HepG2 (cell line): Measurements from ENCODE around the gene FASTK. TPM values are rescaled to one million over a fixed set of nuclear protein-coding genes. Genes with fewer than 3 reads are reported as not detected.

Experiments
- ARID3A ChIP-seq: IDR thresholded peaks from 2 replicates; pipeline ENCODE4 v1.6.1; 2012; ENCODE audit warnings: low read depth, low read length, improper control_type of control experiment
- E2F1 ChIP-seq: sonication (generic); formaldehyde crosslinking; IDR thresholded peaks from 2 replicates; pipeline ENCODE4 v1.5.0; 2020; ENCODE audit warnings: missing genetic modification reagents
- EHMT2 ChIP-seq: fragments of 200-600 bp; sonication (generic); IDR thresholded peaks from 2 replicates; pipeline ENCODE4 v1.7.0; 2017; ENCODE audit warnings: antibody characterized with exemption, low read depth, low read length, borderline replicate concordance
- GATA4 ChIP-seq: sonication (generic); IDR thresholded peaks from 2 replicates; pipeline ENCODE4 v1.6.1; 2016; ENCODE audit warnings: antibody characterized with exemption, low read depth, borderline replicate concordance
- HINFP ChIP-seq: sonication (generic); formaldehyde crosslinking; IDR thresholded peaks from 2 replicates; pipeline ENCODE4 v1.4.0; 2020; ENCODE audit warnings: low read depth, mild to moderate bottlenecking, missing genetic modification reagents
- HOXA9 ChIP-seq: sonication (generic); formaldehyde crosslinking; IDR thresholded peaks from 2 replicates; pipeline ENCODE4 v1.8.1; 2022; ENCODE audit warnings: missing genetic modification reagents, mild to moderate bottlenecking, moderate library complexity, borderline replicate concordance
- HOXD1 ChIP-seq: sonication (generic); formaldehyde crosslinking; IDR thresholded peaks from 2 replicates; pipeline ENCODE4 v1.5.0; 2020; ENCODE audit warnings: missing genetic modification reagents
- IKZF1 ChIP-seq: fragments of 450-650 bp; IDR thresholded peaks from 2 replicates; pipeline ENCODE4 v1.7.1; 2016
- JUND ChIP-seq: sonication (generic); formaldehyde crosslinking; IDR thresholded peaks from 2 replicates; pipeline ENCODE4 v1.8.0; 2022; ENCODE audit warnings: mild to moderate bottlenecking, missing genetic modification reagents
- KAT7 ChIP-seq: IDR thresholded peaks from 2 replicates; pipeline ENCODE4 v1.6.1; 2018; ENCODE audit warnings: borderline replicate concordance, missing compliant biosample characterization
- KLF16 ChIP-seq, 2 experiments: sonication (generic) in 1 of 2; formaldehyde crosslinking in 1 of 2; IDR thresholded peaks; 2 replicates each; pipeline versions ENCODE4 v1.6.1 to v1.8.0; 2016 to 2023; ENCODE audit warnings: missing genetic modification reagents in 2 of 2, missing compliant biosample characterization in 1 of 2
- MEIS1 ChIP-seq: sonication (generic); formaldehyde crosslinking; IDR thresholded peaks from 2 replicates; pipeline ENCODE4 v1.9.0; 2021; ENCODE audit warnings: mild to moderate bottlenecking, missing genetic modification reagents, moderate library complexity, borderline replicate concordance
- NFE2 ChIP-seq: sonication (generic); formaldehyde crosslinking; IDR thresholded peaks from 2 replicates; pipeline ENCODE4 v1.4.0; 2020; ENCODE audit warnings: missing genetic modification reagents
- NR3C1 ChIP-seq: sonication (generic); formaldehyde crosslinking; IDR thresholded peaks from 2 replicates; pipeline ENCODE4 v1.4.0; 2020; ENCODE audit warnings: missing genetic modification reagents
- REXO4 ChIP-seq: sonication (generic); formaldehyde crosslinking; IDR thresholded peaks from 2 replicates; pipeline ENCODE4 v1.8.0; 2022; ENCODE audit warnings: missing genetic modification reagents, mild to moderate bottlenecking, borderline replicate concordance
- SNAPC2 ChIP-seq: sonication (generic); formaldehyde crosslinking; IDR thresholded peaks from 2 replicates; pipeline ENCODE4 v1.8.1; 2022; ENCODE audit warnings: mild to moderate bottlenecking, missing genetic modification reagents
- SOX5 ChIP-seq: IDR thresholded peaks from 2 replicates; pipeline ENCODE4 v1.6.1; 2016; ENCODE audit warnings: borderline replicate concordance
- TFDP1 ChIP-seq: IDR thresholded peaks from 2 replicates; pipeline ENCODE4 v1.6.1; 2016; ENCODE audit warnings: missing compliant biosample characterization, missing genetic modification reagents, borderline replicate concordance
- ZBTB21 ChIP-seq: sonication (generic); formaldehyde crosslinking; IDR thresholded peaks from 2 replicates; pipeline ENCODE4 v1.4.0; 2020; ENCODE audit warnings: missing genetic modification reagents
- ZFP82 ChIP-seq: sonication (generic); formaldehyde crosslinking; IDR thresholded peaks from 2 replicates; pipeline ENCODE4 v1.5.1; 2020; ENCODE audit warnings: mild to moderate bottlenecking, missing genetic modification reagents, borderline replicate concordance
- ZMYM2 ChIP-seq: sonication (generic); formaldehyde crosslinking; IDR thresholded peaks from 2 replicates; pipeline ENCODE4 v1.8.0; 2022; ENCODE audit warnings: mild to moderate bottlenecking, missing genetic modification reagents
- ZNF550 ChIP-seq: sonication (generic); formaldehyde crosslinking; IDR thresholded peaks from 2 replicates; pipeline ENCODE4 v1.4.0; 2020; ENCODE audit warnings: mild to moderate bottlenecking, missing genetic modification reagents, borderline replicate concordance
- ZNF629 ChIP-seq: sonication (generic); formaldehyde crosslinking; conservative IDR thresholded peaks from 2 replicates; pipeline ENCODE4 v1.5.0; 2020; ENCODE audit warnings: missing genetic modification reagents
- ZNF652 ChIP-seq: IDR thresholded peaks from 2 replicates; pipeline ENCODE4 v1.6.1; 2016; ENCODE audit warnings: low read depth, borderline replicate concordance
- ZSCAN29 ChIP-seq: sonication (generic); formaldehyde crosslinking; conservative IDR thresholded peaks from 2 replicates; pipeline ENCODE4 v1.4.0; 2020; ENCODE audit warnings: mild to moderate bottlenecking, missing genetic modification reagents
- ZZZ3 ChIP-seq: sonication (generic); formaldehyde crosslinking; IDR thresholded peaks from 2 replicates; pipeline ENCODE4 v1.4.0; 2020; ENCODE audit warnings: missing genetic modification reagents, mild to moderate bottlenecking, borderline replicate concordance
- polyA plus RNA-seq, 8 experiments: library from polyadenylated mRNA; depleted of rRNA in 3 of 8; stranded (reverse) in 7 of 8; unstranded in 1 of 8; fragments of >200 nt; fragmentation: Illumina TruSeq in 4 of 8; extraction: Trizol in 4 of 8; gene quantifications; 2 replicates each; pipeline versions ENCODE4 v1.2.1 to v1.2.3, GENCODE V29; 2011 to 2016; ENCODE audit warnings: low read depth in 4 of 8, missing spikeins in 1 of 8, mixed read lengths in 1 of 8; ENCODE audit not compliant: insufficient read depth in 1 of 8
- total RNA-seq, 5 experiments: library from RNA; depleted of rRNA; stranded (reverse); fragments of >200 nt; fragmentation: Illumina TruSeq; extraction: Trizol; gene quantifications; 2 replicates each; pipeline ENCODE4 v1.2.3, GENCODE V29; 2016; ENCODE audit warnings: low read depth in 1 of 5

The FASTK gene
- total and polyA plus RNA-seq, 2 of the 13 experiments (the other 11 are each of a cell fraction or from before 2014, with no cell fraction given) = 52.9 to 55.7 TPM

GRCh38 chr7:151057989-151058780, 22.4 kb downstream of the FASTK start (continued):
- TF ChIP-seq ZNF550 (CRISPR knock-in tag) (no peak), ZFP82 (CRISPR knock-in tag) (no peak), REXO4 (no peak), ZZZ3 (CRISPR knock-in tag) (peak; percentile 43; the same call in 1 of the 2 replicates), IKZF1 (no peak), GATA4 (0 out of 2 replicates have a peak, but pooled peaks have one; percentile 21), ZBTB21 (CRISPR knock-in tag) (peak; percentile 70; the same call in 1 of the 2 replicates), NFE2 (no peak), ZNF652 (CRISPR knock-in tag) (no peak; the same call in 1 of the 2 replicates), ZSCAN29 (no peak), SNAPC2 (CRISPR knock-in tag) (no peak), KLF16 (CRISPR knock-in tag; IDR thresholded peaks at IDR 0.05) (peak in 1 of 2 experiments; percentile 73; a peak in 1 of 4 replicates), MEIS1 (CRISPR knock-in tag) (peak; percentile 77; the same call in 1 of the 2 replicates), EHMT2 (no peak), HINFP (CRISPR knock-in tag) (no peak), ZMYM2 (CRISPR knock-in tag) (no peak), TFDP1 (CRISPR knock-in tag) (peak; percentile 44; the same call in 1 of the 2 replicates), SOX5 (peak; percentile 9; the same call in 1 of the 2 replicates), NR3C1 (no peak), E2F1 (CRISPR knock-in tag) (peak; percentile 90), HOXA9 (CRISPR knock-in tag) (no peak), JUND (CRISPR knock-in tag) (no peak), ZNF629 (CRISPR knock-in tag) (no peak), ARID3A (no peak), KAT7 (no peak; the same call in 1 of the 2 replicates), HOXD1 (CRISPR knock-in tag) (0 out of 2 replicates have a peak, but pooled peaks have one; percentile 18)
